ENCODE data around the gene ELF5.

The ELF5 gene

GRCh38 chr11:34507610-34508009, 6.0 kb downstream of the ELF5 start:
- DNase-seq: no peak

GRCh38 chr11:34507156-34507555, 6.4 kb downstream of the ELF5 start:
- H2AK5ac ChIP-seq (ENCODE audit: low read length, severe bottlenecking): no peak overlapping the region
- H3K27me3 ChIP-seq (ENCODE audit: control insufficient read depth in 1 of 2, insufficient read depth in 1 of 2, low read length in 2 of 2): no peaks in the 10 kb centered on the region
- H2AFZ ChIP-seq (ENCODE audit: low read depth, low read length): no peak overlapping the region
- H3K9me3 ChIP-seq (ENCODE audit: control insufficient read depth, low read length): no peaks in the 10 kb centered on the region
- peaks cover 4% of the 10 kb centered on the region for H3K4me1 ChIP-seq (ENCODE audit: control insufficient read depth, insufficient read depth, low read depth, low read length)
- H3K14ac ChIP-seq (ENCODE audit: low read length in 2 of 2): no peak overlapping the region
- H2BK12ac ChIP-seq (ENCODE audit: low read length in 2 of 2): no peak overlapping the region
- no peak overlapping the region for H3K4ac ChIP-seq (ENCODE audit: low read depth in 1 of 2, low read length in 2 of 2)
- H3K4me3 ChIP-seq (ENCODE audit: insufficient read depth in 1 of 2, low read depth in 1 of 2, low read length in 2 of 2): no peak overlapping the region
- H2BK120ac ChIP-seq (ENCODE audit: low read depth, low read length): no peak overlapping the region
- no peak overlapping the region for H3K27ac ChIP-seq (ENCODE audit: low read length, poor library complexity, severe bottlenecking)
- H2BK5ac ChIP-seq (ENCODE audit: low read depth, low read length, poor library complexity, severe bottlenecking): no peak overlapping the region
- no peak overlapping the region for H3K18ac ChIP-seq (ENCODE audit: low read depth in 1 of 2, low read length in 2 of 2)
- no peak overlapping the region for H4K8ac ChIP-seq (ENCODE audit: low read length)
- no peak overlapping the region for H3K4me2 ChIP-seq (ENCODE audit: low read length, poor library complexity, severe bottlenecking)
- 87% methylated on average over 6 of the region's 6 CpGs for WGBS
- no peak overlapping the region for H3K9ac ChIP-seq (ENCODE audit: low read length)
- H2BK15ac ChIP-seq (ENCODE audit: low read depth, poor library complexity, severe bottlenecking): no peak overlapping the region
- no peak overlapping the region for H3K23ac ChIP-seq (ENCODE audit: low read length in 2 of 2)
- H3K36me3 ChIP-seq (ENCODE audit: control insufficient read depth in 1 of 2, insufficient read depth in 2 of 2, low read depth in 1 of 2, low read length in 2 of 2): no peaks in the 10 kb centered on the region
- no peak overlapping the region for H4K91ac ChIP-seq (ENCODE audit: low read length)
- no peaks in the 10 kb centered on the region for H3K79me1 ChIP-seq (replicated peaks; ENCODE audit: low read length, poor library complexity, severe bottlenecking)
- no peak for DNase-seq

More at GRCh38 chr11:34507610-34508009, 6.0 kb downstream of the ELF5 start:
- no peak overlapping the region for H2AK5ac ChIP-seq (ENCODE audit: low read length, severe bottlenecking)
- no peak overlapping the region for H4K91ac ChIP-seq (ENCODE audit: low read length)
- no peak overlapping the region for H3K9ac ChIP-seq (ENCODE audit: low read length)
- H2BK12ac ChIP-seq (ENCODE audit: low read length in 2 of 2): no peak overlapping the region
- no peak overlapping the region for H3K27ac ChIP-seq (ENCODE audit: low read length, poor library complexity, severe bottlenecking)
- H3K4ac ChIP-seq (ENCODE audit: low read depth in 1 of 2, low read length in 2 of 2): no peak overlapping the region
- no peak overlapping the region for H4K8ac ChIP-seq (ENCODE audit: low read length)
- no peak overlapping the region for H3K4me2 ChIP-seq (ENCODE audit: low read length, poor library complexity, severe bottlenecking)
- no peak overlapping the region for H2BK15ac ChIP-seq (ENCODE audit: low read depth, poor library complexity, severe bottlenecking)
- no peaks in the 10 kb centered on the region for H3K9me3 ChIP-seq (ENCODE audit: control insufficient read depth, low read length)
- no peak overlapping the region for H2AFZ ChIP-seq (ENCODE audit: low read depth, low read length)
- no peak overlapping the region for H2BK120ac ChIP-seq (ENCODE audit: low read depth, low read length)
- no peaks in the 10 kb centered on the region for H3K36me3 ChIP-seq (ENCODE audit: control insufficient read depth in 1 of 2, insufficient read depth in 2 of 2, low read depth in 1 of 2, low read length in 2 of 2)
- no peak overlapping the region for H3K14ac ChIP-seq (ENCODE audit: low read length in 2 of 2)
- H3K4me1 ChIP-seq (ENCODE audit: control insufficient read depth, insufficient read depth, low read depth, low read length): peaks cover 2% of the 10 kb centered on the region
- no peak overlapping the region for H3K23ac ChIP-seq (ENCODE audit: low read length in 2 of 2)
- no peak overlapping the region for H3K4me3 ChIP-seq (ENCODE audit: insufficient read depth in 1 of 2, low read depth in 1 of 2, low read length in 2 of 2)
- H3K27me3 ChIP-seq (ENCODE audit: control insufficient read depth in 1 of 2, insufficient read depth in 1 of 2, low read length in 2 of 2): no peaks in the 10 kb centered on the region
- no peak overlapping the region for H2BK5ac ChIP-seq (ENCODE audit: low read depth, low read length, poor library complexity, severe bottlenecking)
- 95% methylated on average over 2 of the region's 5 CpGs for WGBS
- no peak overlapping the region for H3K18ac ChIP-seq (ENCODE audit: low read depth in 1 of 2, low read length in 2 of 2)
- no peaks in the 10 kb centered on the region for H3K79me1 ChIP-seq (replicated peaks; ENCODE audit: low read length, poor library complexity, severe bottlenecking)

DNA sequence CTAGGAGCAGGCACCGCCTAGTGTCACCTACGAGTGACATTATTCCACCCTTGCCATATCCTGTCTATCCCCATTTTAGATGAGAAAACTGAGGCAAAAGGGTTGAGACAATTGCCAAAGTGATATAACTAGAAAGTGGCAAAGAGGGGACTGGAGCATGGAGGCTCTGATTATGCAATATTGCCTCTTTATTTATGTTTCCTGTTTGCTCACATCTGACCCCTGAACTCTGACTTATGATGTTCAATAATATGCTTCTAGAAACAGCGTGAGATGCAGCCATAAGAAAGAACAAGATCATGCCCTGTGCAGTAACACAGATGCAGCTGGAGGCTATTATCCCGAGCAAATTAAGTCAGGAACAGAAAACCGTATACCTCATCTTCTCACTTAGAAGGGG, 7.7 kb downstream of the ELF5 start:
- Histone ChIP-seq H3K18ac (ENCODE audit: low read depth in 1 of 2, low read length in 2 of 2) (no peak overlapping the region), H3K4me3 (ENCODE audit: insufficient read depth in 1 of 2, low read depth in 1 of 2, low read length in 2 of 2) (no peak overlapping the region), H3K4me1 (ENCODE audit: control insufficient read depth, insufficient read depth, low read depth, low read length) (peaks cover 8% of the 10 kb centered on the region), H4K91ac (ENCODE audit: low read length) (no peak overlapping the region), H3K4ac (ENCODE audit: low read depth in 1 of 2, low read length in 2 of 2) (no peak overlapping the region), H3K27ac (ENCODE audit: low read length, poor library complexity, severe bottlenecking) (no peak overlapping the region), H2BK120ac (ENCODE audit: low read depth, low read length) (no peak overlapping the region), H2BK12ac (ENCODE audit: low read length in 2 of 2) (no peak overlapping the region), H3K9ac (ENCODE audit: low read length) (no peak overlapping the region), H2BK5ac (ENCODE audit: low read depth, low read length, poor library complexity, severe bottlenecking) (no peak overlapping the region), H3K14ac (ENCODE audit: low read length in 2 of 2) (no peak overlapping the region), H3K4me2 (ENCODE audit: low read length, poor library complexity, severe bottlenecking) (no peak overlapping the region), H3K23ac (ENCODE audit: low read length in 2 of 2) (no peak overlapping the region), H2BK15ac (ENCODE audit: low read depth, poor library complexity, severe bottlenecking) (no peak overlapping the region), H3K36me3 (ENCODE audit: control insufficient read depth in 1 of 2, insufficient read depth in 2 of 2, low read depth in 1 of 2, low read length in 2 of 2) (no peaks in the 10 kb centered on the region), H4K8ac (ENCODE audit: low read length) (no peak overlapping the region), H2AK5ac (ENCODE audit: low read length, severe bottlenecking) (no peak overlapping the region), H3K9me3 (ENCODE audit: control insufficient read depth, low read length) (no peaks in the 10 kb centered on the region), H3K27me3 (ENCODE audit: control insufficient read depth in 1 of 2, insufficient read depth in 1 of 2, low read length in 2 of 2) (no peaks in the 10 kb centered on the region), H3K79me1 (replicated peaks; ENCODE audit: low read length, poor library complexity, severe bottlenecking) (no peaks in the 10 kb centered on the region), H2AFZ (ENCODE audit: low read depth, low read length) (no peak overlapping the region)
- DNase-seq: no peak
- 90% methylated on average over 2 of the region's 5 CpGs for WGBS

GRCh38 chr11:34502949-34503348, 10.6 kb downstream of the ELF5 start:
- 88% methylated on average over 3 of the region's 3 CpGs for WGBS
- H4K8ac ChIP-seq (ENCODE audit: low read length): no peak overlapping the region
- H3K9ac ChIP-seq (ENCODE audit: low read length): no peak overlapping the region
- H3K14ac ChIP-seq (ENCODE audit: low read length in 2 of 2): no peak overlapping the region
- H3K27me3 ChIP-seq (ENCODE audit: control insufficient read depth in 1 of 2, insufficient read depth in 1 of 2, low read length in 2 of 2): no peaks in the 10 kb centered on the region
- no peaks in the 10 kb centered on the region for H3K36me3 ChIP-seq (ENCODE audit: control insufficient read depth in 1 of 2, insufficient read depth in 2 of 2, low read depth in 1 of 2, low read length in 2 of 2)
- H2AFZ ChIP-seq (ENCODE audit: low read depth, low read length): no peak overlapping the region
- peaks cover 8% of the 10 kb centered on the region for H3K4me1 ChIP-seq (ENCODE audit: control insufficient read depth, insufficient read depth, low read depth, low read length)
- H2BK12ac ChIP-seq (ENCODE audit: low read length in 2 of 2): no peak overlapping the region
- H2BK15ac ChIP-seq (ENCODE audit: low read depth, poor library complexity, severe bottlenecking): no peak overlapping the region
- no peak overlapping the region for H3K4me2 ChIP-seq (ENCODE audit: low read length, poor library complexity, severe bottlenecking)
- H3K79me1 ChIP-seq (replicated peaks; ENCODE audit: low read length, poor library complexity, severe bottlenecking): no peaks in the 10 kb centered on the region
- no peak overlapping the region for H3K23ac ChIP-seq (ENCODE audit: low read length in 2 of 2)
- H3K9me3 ChIP-seq (ENCODE audit: control insufficient read depth, low read length): no peaks in the 10 kb centered on the region
- no peak overlapping the region for H4K91ac ChIP-seq (ENCODE audit: low read length)
- no peak for DNase-seq
- no peak overlapping the region for H3K18ac ChIP-seq (ENCODE audit: low read depth in 1 of 2, low read length in 2 of 2)
- no peak overlapping the region for H3K4me3 ChIP-seq (ENCODE audit: insufficient read depth in 1 of 2, low read depth in 1 of 2, low read length in 2 of 2)
- no peak overlapping the region for H2BK5ac ChIP-seq (ENCODE audit: low read depth, low read length, poor library complexity, severe bottlenecking)
- no peak overlapping the region for H3K4ac ChIP-seq (ENCODE audit: low read depth in 1 of 2, low read length in 2 of 2)
- no peak overlapping the region for H3K27ac ChIP-seq (ENCODE audit: low read length, poor library complexity, severe bottlenecking)
- no peak overlapping the region for H2BK120ac ChIP-seq (ENCODE audit: low read depth, low read length)
- no peak overlapping the region for H2AK5ac ChIP-seq (ENCODE audit: low read length, severe bottlenecking)

All from mesenchymal stem cell (in vitro differentiated cells and primary cell).